GOT3 (cell line): ENCODE results near the gene ZNF792.
"Not testable (repeated sequence)": the region's sequence is repeated elsewhere in the genome, so short reads cannot be mapped to it uniquely, and the experiment has no call there.

ENCODE experiments used
- DNase-seq: peaks from one replicate; lab custom pipeline; 2025; ENCODE audit warnings: mixed read lengths; lab: John Stamatoyannopoulos, UW

The ZNF792 gene

GRCh38 chr19:34970185-34970780 is 6.3 kb upstream of the ZNF792 start:
- not testable (repeated sequence) for DNase-seq

DNA sequence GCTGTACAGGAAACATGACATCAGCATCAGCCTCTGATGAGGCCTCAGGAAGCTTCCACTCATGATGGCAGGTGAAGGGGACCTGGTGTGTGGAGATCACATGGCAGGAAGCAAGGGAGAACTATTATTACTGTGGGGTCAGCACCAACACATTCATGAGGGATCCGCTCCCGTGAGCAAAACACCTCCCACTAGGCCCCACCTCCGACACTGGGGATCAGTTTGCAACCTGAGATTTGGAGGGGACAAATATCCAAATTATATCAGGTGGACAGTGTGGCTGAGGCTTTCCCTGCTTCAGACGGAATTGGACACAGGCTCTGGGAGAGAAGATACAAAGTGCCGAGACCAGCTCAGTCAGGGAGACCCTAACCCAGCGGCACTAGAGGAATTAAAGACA is 5.7 kb upstream of the ZNF792 start:
- no peak for DNase-seq

DNA sequence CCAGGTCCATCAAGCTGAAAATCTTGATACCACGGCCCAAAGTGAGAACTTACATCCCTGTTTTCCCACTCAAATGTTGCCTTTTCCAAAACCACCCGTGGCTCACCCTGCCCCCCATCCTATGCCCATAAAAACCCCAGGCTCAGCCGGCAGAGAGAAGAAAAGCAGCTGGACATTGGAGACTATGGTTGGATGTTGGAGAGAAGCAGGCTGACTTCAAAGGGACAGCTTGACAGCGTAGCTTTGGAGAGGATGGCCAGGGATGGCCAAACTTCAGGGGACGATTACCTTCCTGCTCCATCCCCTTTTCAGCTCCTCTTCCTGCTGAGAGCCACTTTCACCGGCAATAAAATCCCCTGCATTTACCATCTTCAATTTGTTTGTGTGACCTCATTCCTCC is 3.5 kb upstream of the ZNF792 start:
- no peak for DNase-seq

GRCh38 chr19:34965505-34965904 is 1.5 kb upstream of the ZNF792 start:
- not testable (repeated sequence) for DNase-seq

DNA sequence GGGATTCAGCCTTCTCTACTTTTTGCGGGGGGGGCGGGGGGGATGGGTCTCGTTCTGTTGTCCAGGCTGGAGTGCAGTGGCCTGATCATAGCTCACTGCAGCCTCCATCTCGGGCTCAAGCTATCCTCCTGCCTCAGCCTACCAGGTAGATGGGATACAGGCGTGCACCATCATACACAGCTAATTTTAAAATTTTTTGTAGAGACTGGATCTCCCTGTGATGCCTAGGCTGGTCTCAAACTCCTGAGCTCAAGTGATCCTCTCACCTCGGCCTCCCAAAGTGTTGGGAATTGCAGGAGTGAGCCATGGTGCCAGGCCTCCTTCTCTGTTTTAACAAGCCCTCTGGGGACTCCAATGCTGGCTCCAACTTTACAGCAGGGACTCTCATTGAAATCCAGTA is 569 bp upstream of the ZNF792 start:
- no peak for DNase-seq

DNA sequence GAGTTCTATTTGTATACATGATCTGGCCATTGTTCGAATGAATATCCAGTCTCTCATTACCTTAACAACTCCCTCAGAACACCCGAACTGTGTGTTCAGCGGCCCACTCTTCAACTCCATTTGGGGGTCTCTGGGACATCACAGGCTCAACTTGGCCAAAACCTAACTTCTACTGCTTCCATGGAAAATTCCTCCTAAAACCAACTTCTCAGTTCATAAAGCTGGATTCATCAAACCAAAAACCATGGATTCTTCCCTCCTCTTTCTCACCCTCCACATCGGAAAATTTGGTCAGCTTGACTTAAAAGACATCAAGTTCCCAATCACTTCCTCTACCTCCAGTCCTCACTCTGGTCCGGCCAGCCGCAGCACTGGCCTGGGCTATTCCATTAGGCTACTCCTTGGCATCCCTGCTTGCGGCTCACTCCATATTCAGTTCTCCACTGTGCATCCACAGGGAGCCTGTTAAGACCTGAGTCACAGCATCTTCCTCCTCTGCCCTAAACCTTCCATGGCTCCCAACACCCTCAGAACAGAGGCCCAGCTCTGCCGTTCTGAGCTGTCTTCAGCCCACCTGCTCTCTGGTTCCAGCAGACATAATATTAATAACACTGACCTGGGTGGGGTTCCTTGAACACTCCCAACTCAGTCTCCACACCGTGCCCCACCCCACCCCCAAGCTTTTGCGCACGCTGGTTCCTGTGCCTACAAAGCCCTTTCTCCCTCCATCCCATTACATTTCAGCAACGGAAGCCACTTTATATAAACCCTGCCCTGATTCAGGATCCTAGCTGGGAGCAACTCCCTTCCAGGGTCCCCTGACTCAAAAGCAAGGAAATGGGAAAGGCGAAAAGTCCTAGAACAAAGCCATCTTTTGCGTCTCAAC is 1.1 kb downstream of the ZNF792 start:
- DNase-seq: no peak

- DNase-seq: no peak
Measured at GRCh38 chr19:34961775-34962686, 2.0 kb downstream of the ZNF792 start.

GRCh38 chr19:34960940-34961679 is 2.9 kb downstream of the ZNF792 start:
- DNase-seq: no peak

- DNase-seq: no peak
Measured at GRCh38 chr19:34960103-34960805, 3.8 kb downstream of the ZNF792 start.

- DNase-seq: no peak
Measured at GRCh38 chr19:34959021-34959420, 5.0 kb downstream of the ZNF792 start.

GRCh38 chr19:34957830-34958751 is 5.9 kb downstream of the ZNF792 start:
- DNase-seq: no peak

- DNase-seq: no peak
Measured at GRCh38 chr19:34953092-34953491, 10.9 kb downstream of the ZNF792 start.

DNA sequence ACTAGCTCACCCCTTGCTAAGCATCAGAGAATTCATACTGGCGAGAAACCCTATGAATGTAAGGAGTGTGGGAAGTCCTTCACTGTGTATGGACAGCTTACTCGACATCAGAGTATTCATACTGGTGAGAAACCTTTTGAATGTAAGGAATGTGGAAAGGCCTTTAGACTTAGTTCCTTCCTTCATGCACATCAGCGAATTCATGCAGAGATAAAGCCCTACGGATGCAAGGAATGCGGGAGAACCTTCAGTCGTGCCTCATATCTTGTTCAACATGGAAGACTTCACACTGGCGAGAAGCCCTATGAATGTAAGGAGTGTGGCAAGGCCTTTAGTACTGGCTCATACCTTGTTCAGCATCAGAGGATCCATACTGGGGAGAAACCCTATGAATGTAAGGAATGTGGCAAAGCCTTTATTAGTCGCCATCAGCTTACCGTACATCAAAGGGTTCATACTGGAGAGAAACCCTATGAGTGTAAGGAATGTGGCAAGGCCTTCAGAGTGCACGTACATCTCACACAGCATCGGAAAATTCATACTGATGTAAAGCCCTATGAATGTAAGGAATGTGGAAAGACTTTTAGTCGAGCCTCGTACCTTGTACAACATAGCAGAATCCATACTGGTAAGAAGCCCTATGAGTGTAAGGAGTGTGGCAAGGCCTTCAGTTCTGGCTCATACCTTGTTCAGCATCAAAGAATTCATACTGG is 20.0 kb downstream of the ZNF792 start:
- DNase-seq: no peak

DNA sequence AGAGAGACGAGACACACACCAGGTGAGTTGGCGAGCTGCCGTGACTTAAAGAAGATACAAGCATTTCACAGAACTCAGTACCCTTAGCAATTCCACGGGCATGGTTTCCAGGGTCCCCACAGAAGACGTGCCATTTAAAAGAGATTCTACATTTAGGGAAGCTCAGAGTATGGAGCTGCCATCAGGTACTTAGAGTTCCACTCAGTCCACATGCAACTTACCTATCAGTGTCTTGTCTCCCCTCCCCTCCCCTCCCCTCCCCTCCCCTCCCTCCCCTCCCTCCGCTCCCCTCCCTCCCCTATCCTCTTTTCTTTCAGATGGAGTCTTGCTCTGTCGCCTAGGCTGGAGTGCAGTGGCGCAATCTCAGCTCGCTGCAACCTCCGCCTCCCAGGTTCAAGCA is 25.1 kb downstream of the ZNF792 start:
- no peak for DNase-seq

- no peak for DNase-seq
Measured at GRCh38 chr19:34936184-34936583, 27.8 kb downstream of the ZNF792 start.

GRCh38 chr19:34932494-34932893 is 31.5 kb downstream of the ZNF792 start:
- DNase-seq: no peak

GRCh38 chr19:34926685-34927375 is 37.2 kb downstream of the ZNF792 start, which contains the start of gene ZNF30:
Gene ZNF30 (plus strand): TSS chr19:34926903. CDS start chr19:34929948, 3,045 bp downstream.
- peak; percentile 48 for DNase-seq

- no peak for DNase-seq
Measured at GRCh38 chr19:34926361-34926684, 37.7 kb downstream of the ZNF792 start.
